AG09309 (cell line): ENCODE data around the gene ABLIM1.

Experiments used
- DNase-seq: peaks from one replicate; pipeline ENCODE4 v3.0.0-alpha.2; 2010; ENCODE audit warnings: low read depth
- H3K4me3 ChIP-seq: 2 replicates; pipeline ENCODE4 v1.5.1; 2011; ENCODE audit warnings: mild to moderate bottlenecking, low read depth, low read length, moderate library complexity; ENCODE audit not compliant: control insufficient read depth
- CTCF ChIP-seq: IDR thresholded peaks from 2 replicates; pipeline ENCODE4 v1.5.1; 2011; ENCODE audit warnings: mild to moderate bottlenecking, low read depth, low read length, inconsistent platforms; ENCODE audit not compliant: insufficient read depth, control insufficient read depth; ENCODE audit errors: missing control alignments

ABLIM1 gene

GRCh38 chr10:114680543-114681117 is 22.6 kb upstream of the ABLIM1 start:
- H3K4me3 ChIP-seq, result no peak overlapping the region
- no peak for DNase-seq
- TF ChIP-seq CTCF, result no peak

GRCh38 chr10:114679552-114679951 is 21.5 kb upstream of the ABLIM1 start:
- no peak for TF ChIP-seq CTCF
- no peak for DNase-seq

GRCh38 chr10:114678820-114679219 is 20.7 kb upstream of the ABLIM1 start:
- no peak for TF ChIP-seq CTCF
- DNase-seq, result no peak
- no peak overlapping the region for H3K4me3 ChIP-seq

More at GRCh38 chr10:114679552-114679951, 21.5 kb upstream of the ABLIM1 start:
- H3K4me3 ChIP-seq, result no peak overlapping the region

- no peak for TF ChIP-seq CTCF
- no peak overlapping the region for H3K4me3 ChIP-seq
- no peak for DNase-seq
Measured at GRCh38 chr10:114678336-114678735, 20.3 kb upstream of the ABLIM1 start.

- no peak for DNase-seq
- no peak for TF ChIP-seq CTCF
- no peak overlapping the region for H3K4me3 ChIP-seq
Measured at GRCh38 chr10:114674346-114674745, 16.3 kb upstream of the ABLIM1 start.

GRCh38 chr10:114669648-114670047 is 11.6 kb upstream of the ABLIM1 start:
- no peak for TF ChIP-seq CTCF
- no peak overlapping the region for H3K4me3 ChIP-seq
- no peak for DNase-seq
